Neural progenitor cell (in vitro differentiated cells): ENCODE results near the gene KAT7. TPM values are rescaled to one million over a fixed set of nuclear protein-coding genes. Genes with fewer than 3 reads are reported as not detected.

Experiments used
- DNase-seq: peaks from one replicate; pipeline ENCODE4 v3.0.0-alpha.2; 2016; ENCODE audit warnings: low spot score
- H2AFZ ChIP-seq: fragments of 200-600 bp; sonication (generic); replicated peaks from 2 replicates; pipeline ENCODE4 v1.6.1; 2016; ENCODE audit warnings: antibody characterized with exemption
- H3F3A ChIP-seq: fragments of 200-600 bp; sonication (generic); 2 replicates; pipeline ENCODE4 v1.6.1; 2016; ENCODE audit warnings: antibody characterized with exemption, low read depth
- H3K27ac ChIP-seq: fragments of 200-600 bp; sonication (generic); 2 replicates; pipeline ENCODE4 v1.5.1; 2016; ENCODE audit warnings: mild to moderate bottlenecking
- H3K27me3 ChIP-seq: fragments of 200-600 bp; sonication (generic); 2 replicates; pipeline ENCODE4 v1.6.1; 2016; ENCODE audit warnings: mild to moderate bottlenecking, moderate library complexity
- H3K36me3 ChIP-seq: fragments of 200-600 bp; sonication (generic); 2 replicates; pipeline ENCODE4 v1.5.1; 2016
- H3K4me1 ChIP-seq: fragments of 200-600 bp; sonication (generic); 2 replicates; pipeline ENCODE4 v1.6.1; 2016; ENCODE audit warnings: mixed run types
- H3K4me2 ChIP-seq: fragments of 200-600 bp; sonication (generic); 2 replicates; pipeline ENCODE4 v1.6.1; 2016
- H3K4me3 ChIP-seq: fragments of 200-600 bp; sonication (generic); 2 replicates; pipeline ENCODE4 v1.5.1; 2016
- H3K79me2 ChIP-seq: fragments of 200-600 bp; sonication (generic); 2 replicates; pipeline ENCODE4 v1.6.1; 2016; ENCODE audit warnings: low read depth
- H3K9ac ChIP-seq: fragments of 200-600 bp; sonication (generic); 2 replicates; pipeline ENCODE4 v1.6.1; 2016
- H3K9me3 ChIP-seq: fragments of 200-600 bp; sonication (generic); 2 replicates; pipeline ENCODE4 v1.5.1; 2016; ENCODE audit warnings: low read depth
- H4K20me1 ChIP-seq: fragments of 200-600 bp; sonication (generic); 2 replicates; pipeline ENCODE4 v1.6.1; 2016; ENCODE audit warnings: low read depth
- H3K27ac Mint-ChIP-seq: 3 replicates; pipeline ENCODE4 v1.8.0; 2021; ENCODE audit warnings: mixed read lengths
- H3K27me3 Mint-ChIP-seq: 2 replicates; pipeline ENCODE4 v1.8.0; 2022; ENCODE audit warnings: low read depth, mild to moderate bottlenecking, inconsistent platforms, moderate library complexity, mixed read lengths; ENCODE audit not compliant: insufficient read depth
- H3K36me3 Mint-ChIP-seq: 3 replicates; pipeline ENCODE4 v1.8.0; 2021; ENCODE audit warnings: mixed read lengths
- H3K4me1 Mint-ChIP-seq: 3 replicates; pipeline ENCODE4 v1.8.0; 2021; ENCODE audit warnings: mixed read lengths
- H3K4me3 Mint-ChIP-seq: 3 replicates; pipeline ENCODE4 v1.8.0; 2021; ENCODE audit warnings: mild to moderate bottlenecking, moderate library complexity, mixed read lengths
- H3K9me3 Mint-ChIP-seq: 3 replicates; pipeline ENCODE4 v1.8.0; 2020; ENCODE audit warnings: mixed read lengths
- CTCF ChIP-seq: fragments of 200-600 bp; sonication (generic); IDR thresholded peaks from 2 replicates; pipeline ENCODE4 v1.5.1; 2017; ENCODE audit warnings: antibody characterized with exemption, mild to moderate bottlenecking
- EZH2 ChIP-seq: fragments of 200-600 bp; sonication (generic); IDR thresholded peaks from 2 replicates; pipeline ENCODE4 v1.6.1; 2017; ENCODE audit warnings: antibody characterized with exemption, mild to moderate bottlenecking, moderate library complexity
- EZH2phosphoT487 ChIP-seq: fragments of 200-600 bp; sonication (generic); IDR thresholded peaks from 2 replicates; pipeline ENCODE4 v1.6.1; 2017; ENCODE audit warnings: antibody characterized with exemption
- total RNA-seq: library from RNA; depleted of rRNA; stranded (reverse); fragments of >200 nt; gene quantifications from 2 replicates; pipeline ENCODE4 v1.2.3, GENCODE V29; 2015; ENCODE audit warnings: low replicate concordance

The KAT7 gene
- total RNA-seq, 1 donor from 2014 or later, result 139 TPM

- Histone ChIP-seq H3K79me2 (peaks cover 70% of the 10 kb centered on the region), H3K9ac (peak overlapping the region; percentile 12), H2AFZ (no peak overlapping the region), H3K36me3 (peaks cover 24% of the 10 kb centered on the region), H3K4me1 (peaks cover 46% of the 10 kb centered on the region), H4K20me1 (peaks cover 5% of the 10 kb centered on the region), H3F3A (peaks cover 49% of the 10 kb centered on the region), H3K4me2 (peak overlapping the region; percentile 86), H3K9me3 (no peaks in the 10 kb centered on the region), H3K27me3 (no peaks in the 10 kb centered on the region), H3K27ac (peak overlapping the region; percentile 95), H3K4me3 (peak overlapping the region; percentile 47)
- H3K4me1 Mint-ChIP-seq, result peaks cover 38% of the 10 kb centered on the region
- peak; percentile 79 for DNase-seq
- no peak for TF ChIP-seq EZH2
- no peak for TF ChIP-seq EZH2phosphoT487
- peak overlapping the region; percentile 96 for H3K27ac Mint-ChIP-seq
- H3K36me3 Mint-ChIP-seq, result peaks cover 21% of the 10 kb centered on the region
- H3K4me3 Mint-ChIP-seq, result peak overlapping the region; percentile 78
- H3K27me3 Mint-ChIP-seq, result no peaks in the 10 kb centered on the region
- no peaks in the 10 kb centered on the region for H3K9me3 Mint-ChIP-seq
These were observed 27.3 kb downstream of the KAT7 start for GRCh38 chr17:49815761-49816281.

- peaks cover 47% of the 10 kb centered on the region for H3F3A ChIP-seq
- no peak for TF ChIP-seq EZH2phosphoT487
- TF ChIP-seq EZH2, result no peak
- no peak for TF ChIP-seq CTCF
- no peak overlapping the region for H3K4me3 Mint-ChIP-seq
- no peak overlapping the region for H3K4me3 ChIP-seq
- no peak for DNase-seq
- H3K36me3 ChIP-seq, result peaks cover 19% of the 10 kb centered on the region
- H3K4me1 ChIP-seq, result peaks cover 46% of the 10 kb centered on the region
- no peak overlapping the region for H3K4me2 ChIP-seq
- peaks cover 5% of the 10 kb centered on the region for H4K20me1 ChIP-seq
- H2AFZ ChIP-seq, result no peak overlapping the region
- peaks cover 63% of the 10 kb centered on the region for H3K79me2 ChIP-seq
- peaks cover 42% of the 10 kb centered on the region for H3K4me1 Mint-ChIP-seq
- H3K9ac ChIP-seq, result no peak overlapping the region
- H3K27ac ChIP-seq, result no peak overlapping the region
- H3K27ac Mint-ChIP-seq, result no peak overlapping the region
- peaks cover 28% of the 10 kb centered on the region for H3K36me3 Mint-ChIP-seq
- no peaks in the 10 kb centered on the region for H3K9me3 ChIP-seq
- H3K27me3 ChIP-seq, result no peaks in the 10 kb centered on the region
- H3K27me3 Mint-ChIP-seq, result no peaks in the 10 kb centered on the region
- no peaks in the 10 kb centered on the region for H3K9me3 Mint-ChIP-seq
These were observed 29.5 kb downstream of the KAT7 start for GRCh38 chr17:49817993-49818392.

GRCh38 chr17:49819138-49819537 is 30.7 kb downstream of the KAT7 start:
- TF ChIP-seq EZH2phosphoT487 (no peak), EZH2 (no peak), CTCF (no peak)
- peaks cover 29% of the 10 kb centered on the region for H3K36me3 Mint-ChIP-seq

GRCh38 chr17:49819651-49820050 is 31.2 kb downstream of the KAT7 start:
- Mint-ChIP-seq H3K27me3 (peaks cover 3% of the 10 kb centered on the region), H3K36me3 (peaks cover 29% of the 10 kb centered on the region), H3K27ac (no peak overlapping the region), H3K4me3 (no peak overlapping the region), H3K4me1 (peaks cover 35% of the 10 kb centered on the region), H3K9me3 (no peaks in the 10 kb centered on the region)
- Histone ChIP-seq H3K4me1 (peaks cover 39% of the 10 kb centered on the region), H3K79me2 (peaks cover 52% of the 10 kb centered on the region), H3K27ac (no peak overlapping the region), H3K4me3 (no peak overlapping the region), H3K4me2 (no peak overlapping the region), H3K9ac (no peak overlapping the region), H3K9me3 (no peaks in the 10 kb centered on the region), H3K36me3 (peaks cover 27% of the 10 kb centered on the region), H2AFZ (no peak overlapping the region), H3K27me3 (no peaks in the 10 kb centered on the region), H3F3A (peaks cover 30% of the 10 kb centered on the region), H4K20me1 (peaks cover 5% of the 10 kb centered on the region)
- DNase-seq, result no peak
- TF ChIP-seq CTCF (no peak), EZH2 (no peak), EZH2phosphoT487 (no peak)

More at GRCh38 chr17:49819138-49819537, 30.7 kb downstream of the KAT7 start:
- peaks cover 35% of the 10 kb centered on the region for H3F3A ChIP-seq
- peaks cover 42% of the 10 kb centered on the region for H3K4me1 ChIP-seq
- no peak overlapping the region for H3K27ac Mint-ChIP-seq
- peaks cover 41% of the 10 kb centered on the region for H3K4me1 Mint-ChIP-seq
- DNase-seq, result no peak
- H3K36me3 ChIP-seq, result peaks cover 27% of the 10 kb centered on the region
- H3K4me3 ChIP-seq, result no peak overlapping the region
- no peaks in the 10 kb centered on the region for H3K9me3 Mint-ChIP-seq
- no peak overlapping the region for H3K27ac ChIP-seq
- peaks cover 5% of the 10 kb centered on the region for H4K20me1 ChIP-seq
- H3K27me3 Mint-ChIP-seq, result no peaks in the 10 kb centered on the region
- H3K27me3 ChIP-seq, result no peaks in the 10 kb centered on the region
- H3K9me3 ChIP-seq, result no peaks in the 10 kb centered on the region
- peaks cover 52% of the 10 kb centered on the region for H3K79me2 ChIP-seq
- H3K9ac ChIP-seq, result no peak overlapping the region
- H3K4me2 ChIP-seq, result no peak overlapping the region
- no peak overlapping the region for H2AFZ ChIP-seq
- no peak overlapping the region for H3K4me3 Mint-ChIP-seq
